Activated CD4-positive, CD25-positive, alpha-beta regulatory T cell (primary cell): ENCODE results near the gene TICRR.

Experiments
- DNase-seq, 4 experiments: peaks; one replicate each; lab custom pipeline; 2025; lab: John Stamatoyannopoulos, UW

Gene TICRR

DNA sequence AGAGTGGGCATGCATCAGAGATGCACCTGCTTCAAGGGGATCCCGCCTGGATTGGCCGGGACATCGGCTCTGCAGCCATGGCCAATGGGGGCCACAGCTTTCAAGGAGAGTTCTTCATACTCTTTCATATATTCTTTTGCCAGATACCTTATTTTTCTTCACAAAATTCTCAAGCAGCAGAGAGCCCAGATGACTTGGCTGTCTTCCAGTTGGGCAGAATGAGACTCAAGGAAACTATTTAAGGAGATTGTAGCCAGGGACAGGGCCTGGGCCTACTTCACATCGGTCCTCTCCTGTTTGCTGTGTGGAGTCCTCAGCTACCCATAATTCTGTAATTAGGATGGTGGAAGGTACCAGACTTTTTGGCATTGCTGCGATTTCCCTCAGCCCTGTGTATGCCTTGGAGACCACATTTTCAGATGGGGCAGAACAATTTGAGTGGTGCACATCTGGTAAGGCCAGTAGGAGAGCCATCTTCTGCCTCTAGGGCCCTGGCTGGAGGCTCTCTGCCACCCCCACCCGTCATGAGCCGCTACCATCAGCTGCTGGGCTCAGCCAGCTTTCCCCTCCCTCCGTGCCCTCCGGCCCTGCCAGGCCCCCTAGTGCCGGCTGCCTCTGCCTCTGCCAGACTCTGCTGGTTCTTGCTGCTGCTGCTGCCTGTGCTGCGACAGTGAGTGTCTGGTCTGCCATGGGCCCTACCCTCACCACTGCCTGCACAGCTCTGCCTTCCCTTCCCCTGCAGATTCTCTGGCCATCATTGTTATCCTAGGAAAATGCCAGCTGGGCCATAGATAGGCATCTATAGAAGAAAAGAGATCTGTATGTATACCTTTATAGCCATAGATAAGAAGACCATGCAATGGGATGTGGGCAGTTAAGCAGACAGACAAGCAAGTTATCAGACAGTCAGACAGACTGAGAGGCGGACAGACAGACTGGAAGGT is 97.2 kb downstream of the TICRR start:
- DNase-seq: no peak

- DNase-seq: no peak
These were observed 97.9 kb downstream of the TICRR start for GRCh38 chr15:89673165-89673512.

DNA sequence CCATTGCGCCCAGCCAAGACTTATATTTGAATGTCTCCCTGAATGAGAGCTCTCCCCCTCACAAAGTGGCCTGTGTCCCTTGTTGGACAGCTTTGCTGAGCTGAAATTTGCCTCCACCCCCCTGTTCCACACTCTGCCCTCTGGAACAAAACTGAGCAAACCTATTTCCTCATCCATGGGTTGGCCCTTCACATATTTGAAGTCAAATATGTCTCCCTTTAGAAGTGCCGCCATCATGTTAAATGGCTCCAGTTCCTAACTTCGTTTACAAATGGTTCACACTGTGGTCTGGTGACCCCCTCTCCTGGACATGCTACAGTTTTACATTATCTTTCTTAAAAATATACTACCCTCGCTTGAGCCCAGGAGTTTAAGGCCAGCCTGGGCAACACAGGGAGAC is 99.3 kb downstream of the TICRR start:
- no peak for DNase-seq

DNA sequence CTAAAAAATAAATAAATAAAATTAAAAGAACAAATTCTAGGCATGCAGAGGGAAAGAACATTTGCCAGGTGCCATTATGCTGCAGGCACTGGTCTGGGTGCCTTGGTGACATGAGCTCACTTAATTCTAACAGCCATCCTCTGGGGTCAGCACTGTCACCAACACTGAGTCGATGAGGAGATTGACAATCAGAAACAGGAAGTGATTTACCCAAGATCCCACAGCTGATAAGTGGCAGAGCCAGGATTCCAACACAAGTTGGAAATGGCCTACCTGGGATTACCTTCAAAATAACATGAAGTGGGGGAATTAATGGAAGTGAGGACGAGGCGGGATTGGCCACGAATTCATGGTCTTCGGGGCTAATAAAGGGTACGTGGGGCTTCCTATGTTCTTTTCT is 100.3 kb downstream of the TICRR start:
- DNase-seq: no peak

GRCh38 chr15:89677381-89677780 is 102.1 kb downstream of the TICRR start:
- DNase-seq: no peak
